ENCODE data around the gene LRRC26.

LRRC26 gene

GRCh38 chr9:137182836-137183235 is 13.0 kb upstream of the LRRC26 start:
- no peak for DNase-seq (ENCODE audit: low spot score)

GRCh38 chr9:137181680-137182079 is 11.8 kb upstream of the LRRC26 start:
- DNase-seq (ENCODE audit: low spot score), result no peak

- DNase-seq (ENCODE audit: low spot score), result no peak
Observed at GRCh38 chr9:137180491-137180890, 10.6 kb upstream of the LRRC26 start.

- DNase-seq (ENCODE audit: low spot score), result no peak
Observed at GRCh38 chr9:137179761-137180160, 9.9 kb upstream of the LRRC26 start.

- no peak for DNase-seq (ENCODE audit: low spot score)
Observed at GRCh38 chr9:137178939-137179630, 9.2 kb upstream of the LRRC26 start.

GRCh38 chr9:137178201-137178938 is 8.5 kb upstream of the LRRC26 start:
- DNase-seq (ENCODE audit: low spot score), result no peak

- DNase-seq (ENCODE audit: low spot score), result peak; percentile 79
Observed at GRCh38 chr9:137176302-137177182, 6.7 kb upstream of the LRRC26 start.

GRCh38 chr9:137175345-137175961 is 5.6 kb upstream of the LRRC26 start:
- DNase-seq (ENCODE audit: low spot score), result no peak

- no peak for DNase-seq (ENCODE audit: low spot score)
Observed at GRCh38 chr9:137174722-137175293, 5.0 kb upstream of the LRRC26 start.

- no peak for DNase-seq (ENCODE audit: low spot score)
Observed at GRCh38 chr9:137173796-137174664, 4.2 kb upstream of the LRRC26 start.

GRCh38 chr9:137172901-137173795 is 3.3 kb upstream of the LRRC26 start:
- DNase-seq (ENCODE audit: low spot score), result no peak

GRCh38 chr9:137171149-137171900 is 1.5 kb upstream of the LRRC26 start:
- DNase-seq (ENCODE audit: low spot score), result no peak

GRCh38 chr9:137170486-137171148 is 766 bp upstream of the LRRC26 start:
- DNase-seq (ENCODE audit: low spot score), result no peak

- peak; percentile 77 for DNase-seq (ENCODE audit: low spot score)
Observed at GRCh38 chr9:137168904-137169856, 671 bp downstream of the LRRC26 start.

- no peak for DNase-seq (ENCODE audit: low spot score)
Observed at GRCh38 chr9:137168573-137168903, 1.3 kb downstream of the LRRC26 start.

- no peak for DNase-seq (ENCODE audit: low spot score)
Observed at GRCh38 chr9:137167747-137168572, 1.9 kb downstream of the LRRC26 start.
